WTC11 (cell line): ENCODE results near the gene PROZ. TPM values are rescaled to one million over a fixed set of nuclear protein-coding genes. Genes with fewer than 3 reads are reported as not detected.
A peak's percentile ranks its signal among the peaks of the same experiment; 100 is the strongest.

Experiments
- ATAC-seq: fragments of 200-7000 bp; cut with Tn5 transposase; 2 replicates; pipeline ENCODE4 v1.10.0; 2021; ENCODE audit warnings: mild to moderate bottlenecking, moderate library complexity
- CTCF ChIA-PET: fragments of 300-600 bp; sonication (Branson Sonifier 250); formaldehyde crosslinking; loops from one replicate; lab custom pipeline; 2021; ENCODE audit warnings: antibody characterized with exemption; lab: Charles Lee
- POLR2A ChIA-PET: fragments of 350-600 bp; sonication (Branson Sonifier 250); formaldehyde crosslinking; loops from one replicate; lab custom pipeline; 2021; ENCODE audit warnings: antibody characterized with exemption; lab: Charles Lee
- DNase-seq: peaks from one replicate; pipeline ENCODE4 v3.0.0; 2021; ENCODE audit warnings: low spot score
- H3K27ac Mint-ChIP-seq: 2 replicates; pipeline ENCODE4 v1.8.0; 2021; ENCODE audit warnings: mixed read lengths
- H3K27me3 Mint-ChIP-seq: 2 replicates; pipeline ENCODE4 v1.8.0; 2021; ENCODE audit warnings: low read depth, mild to moderate bottlenecking, moderate library complexity, mixed read lengths
- H3K36me3 Mint-ChIP-seq: 2 replicates; pipeline ENCODE4 v1.8.0; 2021; ENCODE audit warnings: mixed read lengths
- H3K4me1 Mint-ChIP-seq: 2 replicates; pipeline ENCODE4 v1.8.0; 2022; ENCODE audit warnings: mixed read lengths
- H3K4me3 Mint-ChIP-seq: 2 replicates; pipeline ENCODE4 v1.8.0; 2021; ENCODE audit warnings: mild to moderate bottlenecking, moderate library complexity, mixed read lengths
- H3K9me3 Mint-ChIP-seq: 2 replicates; pipeline ENCODE4 v1.8.0; 2021; ENCODE audit warnings: mixed read lengths
- ARID4B ChIP-seq: sonication (generic); formaldehyde crosslinking; IDR thresholded peaks from 2 replicates; pipeline ENCODE4 v1.8.0; 2023; ENCODE audit warnings: missing genetic modification reagents, mild to moderate bottlenecking, borderline replicate concordance
- ATF1 ChIP-seq: sonication (generic); formaldehyde crosslinking; IDR thresholded peaks from 2 replicates; pipeline ENCODE4 v1.8.1; 2023; ENCODE audit warnings: mild to moderate bottlenecking, moderate library complexity, missing genetic modification reagents
- CREB1 ChIP-seq: sonication (generic); formaldehyde crosslinking; IDR thresholded peaks from 2 replicates; pipeline ENCODE4 v1.8.0; 2023; ENCODE audit warnings: mild to moderate bottlenecking, missing genetic modification reagents
- ETV6 ChIP-seq: sonication (generic); formaldehyde crosslinking; IDR thresholded peaks from 2 replicates; pipeline ENCODE4 v1.8.1; 2022; ENCODE audit warnings: mild to moderate bottlenecking, missing genetic modification reagents
- JAZF1 ChIP-seq: fragments of 250-450 bp; sonication (Bioruptor Pico); IDR thresholded peaks from 2 replicates; pipeline ENCODE4 v1.9.0; 2021; ENCODE audit warnings: moderate library complexity, mild to moderate bottlenecking, inconsistent platforms
- MXD4 ChIP-seq: fragments of 250-450 bp; sonication (Bioruptor Pico); IDR thresholded peaks from 2 replicates; pipeline ENCODE4 v1.8.0; 2021; ENCODE audit warnings: mild to moderate bottlenecking, moderate library complexity, borderline replicate concordance
- SOX15 ChIP-seq: fragments of 250-450 bp; sonication (Bioruptor Pico); IDR thresholded peaks from 2 replicates; pipeline ENCODE4 v1.9.0; 2021; ENCODE audit warnings: mild to moderate bottlenecking
- TCF7 ChIP-seq: sonication (generic); formaldehyde crosslinking; IDR thresholded peaks from 2 replicates; pipeline ENCODE4 v1.8.0; 2022; ENCODE audit warnings: mild to moderate bottlenecking, low read depth, missing genetic modification reagents, moderate library complexity
- USF2 ChIP-seq: sonication (generic); formaldehyde crosslinking; IDR thresholded peaks from 2 replicates; pipeline ENCODE4 v1.8.1; 2023; ENCODE audit warnings: mild to moderate bottlenecking, missing genetic modification reagents, moderate library complexity
- ZNF121 ChIP-seq: sonication (generic); formaldehyde crosslinking; IDR thresholded peaks from 2 replicates; pipeline ENCODE4 v1.8.0; 2023; ENCODE audit warnings: missing genetic modification reagents
- ZNF138 ChIP-seq: sonication (generic); formaldehyde crosslinking; conservative IDR thresholded peaks from 2 replicates; pipeline ENCODE4 v1.8.1; 2022; ENCODE audit warnings: mild to moderate bottlenecking, moderate library complexity, missing genetic modification reagents
- ZSCAN18 ChIP-seq: fragments of 250-450 bp; sonication (Bioruptor Pico); IDR thresholded peaks from 2 replicates; pipeline ENCODE4 v2.1.2; 2022; ENCODE audit warnings: mild to moderate bottlenecking, moderate library complexity
- total RNA-seq: library from RNA; stranded (reverse); gene quantifications from 3 replicates; pipeline ENCODE4 v1.2.3, GENCODE V29; 2021
- TF ChIP-seq, protein P1 (sequence below): fragments of 200-600 bp; IDR thresholded peaks from 2 replicates; pipeline ENCODE4 v1.8.0; 2022; ENCODE audit warnings: antibody characterized with exemption

Gene PROZ
- total RNA-seq, 1 experiment from 2014 or later = not detected

- POLR2A ChIA-PET = no interaction called here
- TF ChIP-seq ARID4B (CRISPR knock-in tag) (no peak), ZNF138 (CRISPR knock-in tag) (no peak), ETV6 (CRISPR knock-in tag) (no peak), ZNF121 (CRISPR knock-in tag) (no peak), JAZF1 (no peak), ZSCAN18 (CRISPR knock-in tag) (no peak), CREB1 (CRISPR knock-in tag) (no peak), TCF7 (CRISPR knock-in tag) (no peak), USF2 (CRISPR knock-in tag) (no peak), MXD4 (CRISPR knock-in tag) (no peak)
- peak overlapping the region; percentile 6; the same call in 1 of the 2 replicates for H3K27ac Mint-ChIP-seq
- CTCF ChIA-PET = no interaction called here
- no peaks in the 10 kb centered on the region for H3K27me3 Mint-ChIP-seq
- peaks cover 30% of the 10 kb centered on the region for H3K4me1 Mint-ChIP-seq
- H3K4me3 Mint-ChIP-seq = no peak overlapping the region
- H3K36me3 Mint-ChIP-seq = peaks cover 19% of the 10 kb centered on the region; the same call in 1 of the 2 replicates
- no peaks in the 10 kb centered on the region for H3K9me3 Mint-ChIP-seq
- DNase-seq = no peak
- ATAC-seq = no peak
Measured at GRCh38 chr13:113205428-113205931, 47.0 kb downstream of the PROZ start.

DNA sequence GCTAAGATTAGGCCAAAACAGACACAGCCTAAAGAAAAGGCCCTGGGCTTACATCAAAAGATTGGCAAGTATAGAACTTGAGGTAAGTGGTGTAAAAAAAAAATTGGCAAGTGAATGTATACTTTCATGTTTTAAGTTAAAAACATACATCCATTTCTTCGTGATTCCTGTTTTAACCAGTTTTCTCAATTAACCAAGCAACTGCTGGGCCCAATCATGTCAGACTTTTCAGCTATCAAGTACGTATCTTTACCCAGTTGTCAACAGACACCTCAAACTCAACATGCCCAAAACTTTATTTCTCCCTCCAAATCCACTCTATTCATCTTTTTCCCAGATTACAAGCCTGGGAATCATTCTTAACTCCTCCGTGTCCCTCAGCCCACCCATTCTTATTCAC lies 49.0 kb downstream of the PROZ start:
- Mint-ChIP-seq H3K36me3 (peaks cover 32% of the 10 kb centered on the region; the same call in 1 of the 2 replicates), H3K27ac (peak overlapping the region; percentile 76), H3K9me3 (no peaks in the 10 kb centered on the region), H3K27me3 (no peaks in the 10 kb centered on the region), H3K4me3 (peak overlapping the region; percentile 93), H3K4me1 (peaks cover 45% of the 10 kb centered on the region)
- ATAC-seq (no peak), DNase-seq (no peak)
- no peak for TF ChIP-seq ATF1
- TF ChIP-seq SOX15 (CRISPR knock-in tag) = no peak
- TF ChIP-seq, protein P1, sequence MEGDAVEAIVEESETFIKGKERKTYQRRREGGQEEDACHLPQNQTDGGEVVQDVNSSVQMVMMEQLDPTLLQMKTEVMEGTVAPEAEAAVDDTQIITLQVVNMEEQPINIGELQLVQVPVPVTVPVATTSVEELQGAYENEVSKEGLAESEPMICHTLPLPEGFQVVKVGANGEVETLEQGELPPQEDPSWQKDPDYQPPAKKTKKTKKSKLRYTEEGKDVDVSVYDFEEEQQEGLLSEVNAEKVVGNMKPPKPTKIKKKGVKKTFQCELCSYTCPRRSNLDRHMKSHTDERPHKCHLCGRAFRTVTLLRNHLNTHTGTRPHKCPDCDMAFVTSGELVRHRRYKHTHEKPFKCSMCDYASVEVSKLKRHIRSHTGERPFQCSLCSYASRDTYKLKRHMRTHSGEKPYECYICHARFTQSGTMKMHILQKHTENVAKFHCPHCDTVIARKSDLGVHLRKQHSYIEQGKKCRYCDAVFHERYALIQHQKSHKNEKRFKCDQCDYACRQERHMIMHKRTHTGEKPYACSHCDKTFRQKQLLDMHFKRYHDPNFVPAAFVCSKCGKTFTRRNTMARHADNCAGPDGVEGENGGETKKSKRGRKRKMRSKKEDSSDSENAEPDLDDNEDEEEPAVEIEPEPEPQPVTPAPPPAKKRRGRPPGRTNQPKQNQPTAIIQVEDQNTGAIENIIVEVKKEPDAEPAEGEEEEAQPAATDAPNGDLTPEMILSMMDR = no peak
- no peak for TF ChIP-seq ZSCAN18 (CRISPR knock-in tag)
- CTCF ChIA-PET = interaction anchor here (1.2 kb wide), 1 partner anchor 186 kb away, joined by 3 read pairs; no protein-coding TSS in a partner anchor
- POLR2A ChIA-PET = interaction anchor here (0.6 kb wide), 1 partner anchor 17 kb away, joined by 3 read pairs; no protein-coding TSS in a partner anchor
